Activated T-cell treated with anti-CD3 and anti-CD28 coated beads, Interleukin-2, amount 50 U/mL, for 1 hour (primary cell): ENCODE results near the gene DYNC1LI2.
"Not testable (repeated sequence)": the region's sequence is repeated elsewhere in the genome, so short reads cannot be mapped to it uniquely, and the experiment has no call there.

Experiments
- DNase-seq: peaks from one replicate; pipeline ENCODE4 v3.0.0-alpha.2; 2020

DYNC1LI2 gene

GRCh38 chr16:66695935-66696668 is 55.3 kb downstream of the DYNC1LI2 start:
- DNase-seq = no peak

- no peak for DNase-seq
Observed at GRCh38 chr16:66695471-66695934, 55.9 kb downstream of the DYNC1LI2 start.

- DNase-seq = no peak
Observed at GRCh38 chr16:66693149-66693548, 58.3 kb downstream of the DYNC1LI2 start.

GRCh38 chr16:66692341-66692740 is 59.1 kb downstream of the DYNC1LI2 start:
- DNase-seq = no peak

- no peak for DNase-seq
Observed at GRCh38 chr16:66691234-66691633, 60.2 kb downstream of the DYNC1LI2 start.

- DNase-seq = no peak
Observed at GRCh38 chr16:66690106-66690847, 61.1 kb downstream of the DYNC1LI2 start.

GRCh38 chr16:66689282-66689681 is 62.1 kb downstream of the DYNC1LI2 start:
- DNase-seq = no peak

GRCh38 chr16:66687906-66688625 is 63.3 kb downstream of the DYNC1LI2 start:
- DNase-seq = no peak

GRCh38 chr16:66685501-66686115 is 65.8 kb downstream of the DYNC1LI2 start:
- DNase-seq = not testable (repeated sequence)

GRCh38 chr16:66682271-66682670 is 69.1 kb downstream of the DYNC1LI2 start:
- no peak for DNase-seq

GRCh38 chr16:66681676-66682075 is 69.7 kb downstream of the DYNC1LI2 start:
- DNase-seq = no peak

GRCh38 chr16:66678337-66678736 is 73.1 kb downstream of the DYNC1LI2 start:
- no peak for DNase-seq

GRCh38 chr16:66677836-66678235 is 73.6 kb downstream of the DYNC1LI2 start:
- DNase-seq = no peak

- no peak for DNase-seq
Observed at GRCh38 chr16:66677179-66677578, 74.2 kb downstream of the DYNC1LI2 start.

- DNase-seq = no peak
Observed at GRCh38 chr16:66676599-66676998, 74.8 kb downstream of the DYNC1LI2 start.

GRCh38 chr16:66673691-66674090 is 77.7 kb downstream of the DYNC1LI2 start:
- DNase-seq = no peak
